PC-3 (cell line): ENCODE data around the gene UQCC3.

Experiments
- EZH2 ChIP-seq: fragments of 300-600 bp; sonication (generic); IDR thresholded peaks from one replicate; pipeline ENCODE4 v1.6.1; 2017; ENCODE audit warnings: antibody characterized with exemption, mild to moderate bottlenecking, low read length; ENCODE audit not compliant: unreplicated experiment
- TF ChIP-seq, protein P1 (sequence below): fragments of 300-600 bp; sonication (generic); conservative IDR thresholded peaks from 2 replicates; pipeline ENCODE4 v1.5.1; 2017; ENCODE audit warnings: antibody characterized with exemption, low read depth, mild to moderate bottlenecking, low read length

DNA sequence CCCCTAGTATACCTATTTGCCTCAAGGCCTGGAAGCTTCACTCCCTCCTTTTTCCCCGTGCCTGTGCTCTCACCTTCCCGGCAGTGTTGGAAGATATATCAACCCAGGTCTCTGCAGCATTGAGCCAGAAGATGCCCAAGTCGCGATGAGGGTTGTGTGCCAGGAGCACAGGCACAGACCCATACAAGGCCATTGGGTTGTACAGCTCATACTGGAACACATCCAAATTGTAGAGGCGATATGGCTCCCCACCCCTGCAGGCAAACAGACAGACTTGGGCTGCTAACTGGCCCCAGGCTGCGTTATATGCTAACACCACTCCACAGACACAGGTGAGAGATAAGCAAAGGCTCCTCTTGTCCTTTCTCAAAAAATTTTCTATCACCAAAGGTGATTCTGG, 39.0 kb upstream of the UQCC3 start:
- TF ChIP-seq, protein P1, sequence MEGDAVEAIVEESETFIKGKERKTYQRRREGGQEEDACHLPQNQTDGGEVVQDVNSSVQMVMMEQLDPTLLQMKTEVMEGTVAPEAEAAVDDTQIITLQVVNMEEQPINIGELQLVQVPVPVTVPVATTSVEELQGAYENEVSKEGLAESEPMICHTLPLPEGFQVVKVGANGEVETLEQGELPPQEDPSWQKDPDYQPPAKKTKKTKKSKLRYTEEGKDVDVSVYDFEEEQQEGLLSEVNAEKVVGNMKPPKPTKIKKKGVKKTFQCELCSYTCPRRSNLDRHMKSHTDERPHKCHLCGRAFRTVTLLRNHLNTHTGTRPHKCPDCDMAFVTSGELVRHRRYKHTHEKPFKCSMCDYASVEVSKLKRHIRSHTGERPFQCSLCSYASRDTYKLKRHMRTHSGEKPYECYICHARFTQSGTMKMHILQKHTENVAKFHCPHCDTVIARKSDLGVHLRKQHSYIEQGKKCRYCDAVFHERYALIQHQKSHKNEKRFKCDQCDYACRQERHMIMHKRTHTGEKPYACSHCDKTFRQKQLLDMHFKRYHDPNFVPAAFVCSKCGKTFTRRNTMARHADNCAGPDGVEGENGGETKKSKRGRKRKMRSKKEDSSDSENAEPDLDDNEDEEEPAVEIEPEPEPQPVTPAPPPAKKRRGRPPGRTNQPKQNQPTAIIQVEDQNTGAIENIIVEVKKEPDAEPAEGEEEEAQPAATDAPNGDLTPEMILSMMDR: no peak
- TF ChIP-seq EZH2: no peak
